CD14-positive monocyte (primary cell): ENCODE measurements around the gene CTU1. TPM values are rescaled to one million over a fixed set of nuclear protein-coding genes. Genes with fewer than 3 reads are reported as not detected.
A peak's percentile ranks its signal among the peaks of the same experiment; 100 is the strongest.

Experiments used
- DNase-seq, 3 donors: peaks; one replicate each; pipeline ENCODE4 v3.0.0-alpha.2; 2011 to 2022
- H2AFZ ChIP-seq: 2 replicates; pipeline ENCODE4 v1.6.0; 2012; ENCODE audit warnings: mild to moderate bottlenecking, low read depth, low read length, inconsistent platforms; ENCODE audit not compliant: insufficient read depth, poor library complexity, severe bottlenecking
- H3K27ac ChIP-seq, 2 donors: 1 replicate in 1 of 2; 2 replicates in 1 of 2; pipeline ENCODE4 v1.5.1; 2012 to 2013; ENCODE audit warnings: low read length in 2 of 2, control low read depth in 1 of 2, inconsistent platforms in 1 of 2, low read depth in 1 of 2, mild to moderate bottlenecking in 1 of 2
- H3K27me3 ChIP-seq, 2 donors: one replicate each; pipeline versions ENCODE4 v1.6.0 to v1.6.1; 2011 to 2013; ENCODE audit warnings: low read length in 2 of 2; ENCODE audit not compliant: control insufficient read depth in 2 of 2, insufficient read depth in 2 of 2
- H3K36me3 ChIP-seq, 2 donors: replicated peaks in 1 of 2; 1 replicate in 1 of 2; 2 replicates in 1 of 2; pipeline versions ENCODE4 v1.5.1 to v1.6.1; 2012 to 2013; ENCODE audit warnings: low read length in 2 of 2, control low read depth in 1 of 2, inconsistent platforms in 1 of 2, mild to moderate bottlenecking in 1 of 2; ENCODE audit not compliant: insufficient read depth in 2 of 2, control insufficient read depth in 1 of 2
- H3K4me1 ChIP-seq, 2 donors: 1 replicate in 1 of 2; 2 replicates in 1 of 2; pipeline versions ENCODE4 v1.5.1 to v1.6.1; 2012 to 2013; ENCODE audit warnings: low read length in 2 of 2, control low read depth in 1 of 2, inconsistent platforms in 1 of 2, mild to moderate bottlenecking in 1 of 2, moderate library complexity in 1 of 2; ENCODE audit not compliant: insufficient read depth in 2 of 2, control insufficient read depth in 1 of 2
- H3K4me2 ChIP-seq: replicated peaks from 2 replicates; pipeline ENCODE3; 2012; ENCODE audit warnings: low read length, moderate library complexity, mild to moderate bottlenecking; ENCODE audit not compliant: poor library complexity, severe bottlenecking; ENCODE audit errors: extremely low read depth
- H3K4me3 ChIP-seq, 3 experiments: fragments of 200-600 bp in 1 of 3; sonication (generic) in 1 of 3; replicated peaks in 1 of 3; 1 replicate in 2 of 3; 2 replicates in 1 of 3; pipeline ENCODE4 v1.5.1; 2011 to 2013; ENCODE audit warnings: low read length in 3 of 3, mild to moderate bottlenecking in 3 of 3, control low read depth in 2 of 3, low read depth in 2 of 3, inconsistent platforms in 1 of 3, moderate library complexity in 1 of 3
- H3K79me2 ChIP-seq: 2 replicates; pipeline ENCODE4 v1.6.0; 2012; ENCODE audit warnings: mild to moderate bottlenecking, control low read depth, inconsistent platforms, low read length, moderate library complexity; ENCODE audit not compliant: insufficient read depth
- H3K9ac ChIP-seq: 2 replicates; pipeline ENCODE4 v1.6.0; 2017; ENCODE audit warnings: low read length, mild to moderate bottlenecking; ENCODE audit not compliant: insufficient read depth, poor library complexity, severe bottlenecking
- H3K9me3 ChIP-seq, 2 donors: replicated peaks in 1 of 2; 1 replicate in 1 of 2; 2 replicates in 1 of 2; pipeline versions ENCODE4 v1.5.1 to v1.6.1; 2012 to 2013; ENCODE audit warnings: low read length in 2 of 2, control low read depth in 1 of 2; ENCODE audit not compliant: control insufficient read depth in 1 of 2, insufficient read depth in 1 of 2
- H4K20me1 ChIP-seq: 2 replicates; pipeline ENCODE4 v1.6.0; 2012; ENCODE audit warnings: mild to moderate bottlenecking, low read length, control low read depth, moderate library complexity; ENCODE audit not compliant: insufficient read depth
- H3K27ac Mint-ChIP-seq, 7 donors: one replicate each; pipeline ENCODE4 v1.8.0; 2020; ENCODE audit warnings: mild to moderate bottlenecking in 7 of 7, mixed read lengths in 7 of 7, moderate library complexity in 6 of 7, inconsistent platforms in 2 of 7
- H3K27me3 Mint-ChIP-seq, 3 donors: one replicate each; pipeline ENCODE4 v1.8.0; 2021 to 2022; ENCODE audit warnings: low read depth in 3 of 3, mild to moderate bottlenecking in 3 of 3, mixed read lengths in 3 of 3, moderate library complexity in 3 of 3, inconsistent platforms in 1 of 3
- H3K36me3 Mint-ChIP-seq, 2 donors: one replicate each; pipeline ENCODE4 v1.8.0; 2020; ENCODE audit warnings: mixed read lengths in 2 of 2, inconsistent platforms in 1 of 2, mild to moderate bottlenecking in 1 of 2
- H3K4me1 Mint-ChIP-seq: one replicate; pipeline ENCODE4 v1.8.0; 2020; ENCODE audit warnings: mild to moderate bottlenecking, mixed read lengths
- H3K4me3 Mint-ChIP-seq, 2 donors: one replicate each; pipeline ENCODE4 v1.8.0; 2020; ENCODE audit warnings: mild to moderate bottlenecking in 2 of 2, mixed read lengths in 2 of 2, moderate library complexity in 1 of 2
- H3K9me3 Mint-ChIP-seq, 7 donors: one replicate each; pipeline ENCODE4 v1.8.0; 2020 to 2022; ENCODE audit warnings: mixed read lengths in 7 of 7, mild to moderate bottlenecking in 6 of 7, moderate library complexity in 6 of 7, inconsistent platforms in 2 of 7
- CTCF ChIP-seq: fragments of 200-600 bp; IDR thresholded peaks from one replicate; pipeline ENCODE4 v1.8.0; 2022; ENCODE audit warnings: antibody characterized with exemption, mild to moderate bottlenecking
- WGBS: methylation state at CpG from one replicate; pipeline ENCODE4 v1.1.5; 2013; ENCODE audit warnings: missing lambda C conversion rate; ENCODE audit not compliant: insufficient coverage; 5-methylcytosine and 5-hydroxymethylcytosine counted together
- intact Hi-C, 2 donors: fragments of 100-400 bp; cut with micrococcal nuclease; formaldehyde crosslinking; loops; one replicate each; pipeline versions ENCODE4 v1.15.0 to v1.15.1; 2023
- polyA plus RNA-seq, 3 donors: library from polyadenylated mRNA; depleted of rRNA in 1 of 3; unstranded in 2 of 3; stranded (reverse) in 1 of 3; fragments of 300-500 nt in 2 of 3; fragments of >200 nt in 1 of 3; fragmentation: Illumina TruSeq in 2 of 3; gene quantifications; 1 replicate in 2 of 3; 2 replicates in 1 of 3; pipeline ENCODE4 v1.2.3, GENCODE V29; 2012 to 2021

Gene CTU1
- polyA plus RNA-seq, 3 donors, result 0.75 to 3.0 (median 2.9) TPM

GRCh38 chr19:51124216-51124615 lies 16.0 kb upstream of the CTU1 start:
- Mint-ChIP-seq H3K27me3 (peaks cover 0 to 4% (median 0%) of the 10 kb centered on the region in 3 donors), H3K27ac (peak overlapping the region; percentile 98 to 100 (median 99)), H3K4me1 (peaks cover 86% of the 10 kb centered on the region), H3K9me3 (peaks cover 0 to 2% (median 0%) of the 10 kb centered on the region in 7 donors), H3K4me3 (peak overlapping the region; percentile 91 to 99), H3K36me3 (peaks cover 28 to 53% of the 10 kb centered on the region in 2 donors)
- intact Hi-C loops, result no loop called here
- peak overlapping the region; percentile 97 to 100 for H3K27ac ChIP-seq
- peak overlapping the region; percentile 75 to 98 (median 81) for H3K4me3 ChIP-seq
- H3K79me2 ChIP-seq, result peaks cover 66% of the 10 kb centered on the region
- no peaks in the 10 kb centered on the region for H3K9me3 ChIP-seq
- H4K20me1 ChIP-seq, result peaks cover 16% of the 10 kb centered on the region
- peaks cover 89 to 100% of the 10 kb centered on the region in 2 donors for H3K4me1 ChIP-seq
- H3K36me3 ChIP-seq, result peaks cover 17 to 30% of the 10 kb centered on the region in 2 donors
- no peak for TF ChIP-seq CTCF
- no peaks in the 10 kb centered on the region for H3K27me3 ChIP-seq
- DNase-seq, result no peak
- H3K4me2 ChIP-seq, result peak overlapping the region; percentile 100
- 68% methylated on average over 2 of the region's 9 CpGs for WGBS
- peak overlapping the region; percentile 92 for H3K9ac ChIP-seq
- H2AFZ ChIP-seq, result no peak overlapping the region

- H3K27me3 Mint-ChIP-seq, result peaks cover 0 to 4% (median 0%) of the 10 kb centered on the region in 3 donors
- DNase-seq, result peak in 2 of 3 donors; percentile 53 to 67
- Histone ChIP-seq H3K27me3 (no peaks in the 10 kb centered on the region), H3K9me3 (no peaks in the 10 kb centered on the region), H2AFZ (no peak overlapping the region), H3K27ac (peak overlapping the region; percentile 97 to 100), H3K9ac (peak overlapping the region; percentile 92), H3K4me2 (peak overlapping the region; percentile 100), H3K79me2 (peaks cover 62% of the 10 kb centered on the region), H3K36me3 (peaks cover 15 to 26% of the 10 kb centered on the region in 2 donors), H3K4me1 (peaks cover 87 to 99% of the 10 kb centered on the region in 2 donors), H3K4me3 (peak overlapping the region; percentile 75 to 98 (median 81)), H4K20me1 (peaks cover 15% of the 10 kb centered on the region)
- intact Hi-C loops, result loop anchor here in 1 of 2 donors (2.0 kb wide), 1 partner anchor 13 kb away; no protein-coding TSS in a partner anchor
- no peak for TF ChIP-seq CTCF
- peaks cover 0 to 2% (median 0%) of the 10 kb centered on the region in 7 donors for H3K9me3 Mint-ChIP-seq
- peaks cover 25 to 49% of the 10 kb centered on the region in 2 donors for H3K36me3 Mint-ChIP-seq
- peak overlapping the region; percentile 91 to 99 for H3K4me3 Mint-ChIP-seq
- H3K27ac Mint-ChIP-seq, result peak overlapping the region; percentile 98 to 100 (median 99)
- WGBS, result 25% methylated on average over 4 of the region's 9 CpGs
- H3K4me1 Mint-ChIP-seq, result peaks cover 86% of the 10 kb centered on the region
Observed at GRCh38 chr19:51123802-51124201, 15.6 kb upstream of the CTU1 start.
